ENCODE results near the gene COPS3. TPM values are rescaled to one million over a fixed set of nuclear protein-coding genes. Genes with fewer than 3 reads are reported as not detected.

Gene COPS3
- total and polyA plus RNA-seq, 2 of the 8 experiments (the other 6 are each of a cell fraction or from before 2014, with no cell fraction given): 82.9 to 110 TPM

- TF ChIP-seq CHD7 (IDR thresholded peaks at IDR 0.05; ENCODE audit: insufficient replicate concordance, low read length): no peak
Measured at GRCh38 chr17:17264430-17264829, 16.6 kb downstream of the COPS3 start (continued).
